K562 (cell line): ENCODE results near the gene RRAGD. TPM values are rescaled to one million over a fixed set of nuclear protein-coding genes. Genes with fewer than 3 reads are reported as not detected.

Experiments used
- BRCA1 ChIP-seq, 2 experiments: fragments of 450-650 bp in 1 of 2; sonication (generic) in 1 of 2; formaldehyde crosslinking in 1 of 2; IDR thresholded peaks; 2 replicates each; pipeline versions ENCODE4 v1.5.0 to v1.6.1; 2017 to 2020; ENCODE audit warnings: mild to moderate bottlenecking in 1 of 2, missing genetic modification reagents in 1 of 2
- C11orf30 ChIP-seq: fragments of 450-650 bp; IDR thresholded peaks from 2 replicates; pipeline ENCODE4 v1.6.1; 2016; ENCODE audit warnings: low read depth, mild to moderate bottlenecking
- CHD1 ChIP-seq: fragments of 200-600 bp; sonication (generic); IDR thresholded peaks from one replicate; pipeline ENCODE4 v1.6.1; 2012; ENCODE audit warnings: mild to moderate bottlenecking, moderate library complexity, low read length, inconsistent platforms
- CLOCK ChIP-seq: fragments of 250-450 bp; sonication (Bioruptor Pico); IDR thresholded peaks from 2 replicates; pipeline ENCODE4 v1.4.0; 2020; ENCODE audit warnings: mild to moderate bottlenecking, moderate library complexity, borderline replicate concordance
- DDX20 ChIP-seq: fragments of 450-650 bp; IDR thresholded peaks from 2 replicates; pipeline ENCODE4 v1.6.1; 2016; ENCODE audit warnings: missing genetic modification characterization, low read depth, mild to moderate bottlenecking, missing compliant biosample characterization, moderate library complexity
- ESRRA ChIP-seq: fragments of 450-650 bp; IDR thresholded peaks from 2 replicates; pipeline ENCODE4 v1.6.1; 2014; ENCODE audit warnings: low read depth, mild to moderate bottlenecking, moderate library complexity, borderline replicate concordance
- LCOR ChIP-seq: sonication (generic); formaldehyde crosslinking; IDR thresholded peaks from 2 replicates; pipeline ENCODE4 v1.8.0; 2022; ENCODE audit warnings: mild to moderate bottlenecking, missing genetic modification reagents
- NCOA6 ChIP-seq: fragments of 450-650 bp; IDR thresholded peaks from 2 replicates; pipeline ENCODE4 v1.6.1; 2017; ENCODE audit warnings: mild to moderate bottlenecking
- NELFE ChIP-seq: IDR thresholded peaks from 2 replicates; pipeline ENCODE4 v1.6.1; 2011; ENCODE audit warnings: mild to moderate bottlenecking; ENCODE audit not compliant: insufficient read depth, insufficient read length
- SRSF9 ChIP-seq: fragments of 200-400 bp; formaldehyde crosslinking; IDR thresholded peaks from 2 replicates; pipeline ENCODE4 v1.6.1; 2017; ENCODE audit warnings: low read depth, low read length, borderline replicate concordance
- TARDBP ChIP-seq: fragments of 450-650 bp; IDR thresholded peaks from 2 replicates; pipeline ENCODE4 v1.6.1; 2016
- USF2 ChIP-seq: sonication (generic); formaldehyde crosslinking; IDR thresholded peaks from 2 replicates; pipeline ENCODE4 v1.5.0; 2020; ENCODE audit warnings: missing genetic modification reagents
- ZBTB40 ChIP-seq, 2 experiments: fragments of 450-650 bp in 1 of 2; sonication (generic) in 1 of 2; formaldehyde crosslinking in 1 of 2; IDR thresholded peaks; 2 replicates each; pipeline versions ENCODE4 v1.7.1 to v1.9.0; 2016 to 2022; ENCODE audit warnings: inconsistent platforms in 1 of 2, mild to moderate bottlenecking in 1 of 2, missing genetic modification reagents in 1 of 2
- ZNF165 ChIP-seq: fragments of 250-450 bp; sonication (Bioruptor Pico); IDR thresholded peaks from 2 replicates; pipeline ENCODE4 v1.4.0; 2020; ENCODE audit warnings: borderline replicate concordance
- ZNF408 ChIP-seq: fragments of 250-450 bp; sonication (Bioruptor Pico); IDR thresholded peaks from 2 replicates; pipeline ENCODE4 v1.4.0; 2020; ENCODE audit warnings: low read depth, mild to moderate bottlenecking, moderate library complexity
- ZNF76 ChIP-seq: fragments of 250-450 bp; sonication (Bioruptor Pico); IDR thresholded peaks from 2 replicates; pipeline ENCODE4 v1.4.0; 2020; ENCODE audit warnings: mild to moderate bottlenecking, moderate library complexity, borderline replicate concordance
- polyA plus RNA-seq, 8 experiments: library from polyadenylated mRNA; depleted of rRNA in 4 of 8; stranded (reverse) in 5 of 8; unstranded in 3 of 8; fragments of >200 nt; fragmentation: Nextera tagmentation in 2 of 8; fragmentation: Illumina TruSeq in 1 of 8; extraction: Ambion mirVana in 2 of 8; extraction: Trizol in 1 of 8; gene quantifications; 2 replicates each; pipeline versions ENCODE4 v1.2.1 to v1.2.3, GENCODE V29; 2011 to 2014; ENCODE audit warnings: inconsistent platforms in 1 of 8, missing spikeins in 1 of 8
- total RNA-seq, 7 experiments: library from RNA; depleted of rRNA in 6 of 7; stranded (reverse); fragments of >200 nt in 6 of 7; fragmentation: Illumina TruSeq in 2 of 7; extraction: Trizol in 2 of 7; gene quantifications; 2 replicates each; pipeline versions ENCODE4 v1.2.1 to v1.2.3, GENCODE V29; 2011 to 2021; ENCODE audit warnings: low replicate concordance in 1 of 7

Gene RRAGD
- total and polyA plus RNA-seq, 9 of the 15 experiments (the other 6 are each of a cell fraction or from before 2014, with no cell fraction given) = 0.03 to 0.07 (median 0.04) TPM; not detected in 6

- TF ChIP-seq C11orf30 = no peak
- TF ChIP-seq TARDBP = no peak
- no peak for TF ChIP-seq BRCA1 (IDR thresholded peaks at IDR 0.05)
- TF ChIP-seq BRCA1 (CRISPR knock-in tag; IDR thresholded peaks at IDR 0.05) = no peak
- TF ChIP-seq DDX20 = no peak
- TF ChIP-seq NCOA6 = no peak
- TF ChIP-seq SRSF9 = no peak
- TF ChIP-seq LCOR = no peak
- TF ChIP-seq CHD1 = no peak
- TF ChIP-seq ZNF165 (CRISPR knock-in tag) = no peak
- no peak for TF ChIP-seq CLOCK (CRISPR knock-in tag)
- no peak for TF ChIP-seq USF2 (CRISPR knock-in tag)
- no peak for TF ChIP-seq ESRRA
- TF ChIP-seq NELFE = no peak
- no peak for TF ChIP-seq ZNF408 (CRISPR knock-in tag)
- peak; percentile 42; the same call in 1 of the 2 replicates for TF ChIP-seq ZBTB40 (IDR thresholded peaks at IDR 0.05)
- TF ChIP-seq ZBTB40 (CRISPR knock-in tag; IDR thresholded peaks at IDR 0.05) = no peak
- TF ChIP-seq ZNF76 (CRISPR knock-in tag) = no peak
Observed at GRCh38 chr6:89353118-89353556, 58.9 kb downstream of the RRAGD start (continued).
